GM12878 (cell line): ENCODE measurements around the gene PRDM16. TPM values are rescaled to one million over a fixed set of nuclear protein-coding genes. Genes with fewer than 3 reads are reported as not detected.

Experiments
- ATAC-seq: fragments of 200-7000 bp; cut with Tn5 transposase; 3 replicates; pipeline ENCODE4 v1.9.1; 2020; ENCODE audit warnings: mild to moderate bottlenecking, moderate library complexity
- BruUV-seq: library from RNA; stranded (reverse); fragments of 400-500 nt; replicated peaks from 2 replicates; lab custom pipeline; 2021; lab: Mats Ljungman, UMichigan
- CTCF ChIA-PET: fragments of 300-600 bp; sonication (Branson Sonifier 250); formaldehyde crosslinking; extraction: SDS; loops from one replicate; lab custom pipeline; 2021; ENCODE audit warnings: inconsistent platforms; lab: Yijun Ruan, JAX
- POLR2A ChIA-PET: fragments of 350-600 bp; formaldehyde crosslinking; extraction: SDS; loops from one replicate; lab custom pipeline; 2021; ENCODE audit warnings: inconsistent platforms; lab: Charles Lee
- RAD21 ChIA-PET: fragments of 300-600 bp; sonication (Branson Sonifier 250); formaldehyde crosslinking; loops from one replicate; lab custom pipeline; 2023; ENCODE audit warnings: antibody characterized with exemption; ENCODE audit not compliant: unreplicated experiment; lab: Charles Lee
- SMC1A ChIA-PET: fragments of 300-600 bp; sonication (Branson Sonifier 250); formaldehyde crosslinking; loops from one replicate; lab custom pipeline; 2023; ENCODE audit not compliant: unreplicated experiment, uncharacterized antibody; lab: Charles Lee
- DNase-seq: peaks from one replicate; pipeline ENCODE4 v3.0.0-alpha.2; 2011; ENCODE audit warnings: low read depth, low spot score
- FAIRE-seq: peaks from 3 replicates; lab custom pipeline; 2011; peaks lifted over from hg19 to GRCh38; lab: Jason Lieb, UNC
- H2AFZ ChIP-seq: 2 replicates; pipeline ENCODE4 v1.6.0; 2011; ENCODE audit warnings: low read depth, low read length, control low read depth; ENCODE audit not compliant: control insufficient read depth
- H3K27ac ChIP-seq: 2 replicates; pipeline ENCODE4 v1.5.1; 2011; ENCODE audit warnings: control low read depth; ENCODE audit not compliant: control insufficient read depth, insufficient read depth
- H3K27me3 ChIP-seq, 2 experiments: replicated peaks in 1 of 2; 2 replicates each; pipeline versions ENCODE4 v1.6.0 to v1.6.1; 2011; ENCODE audit warnings: low read length in 1 of 2; ENCODE audit not compliant: control insufficient read depth in 2 of 2, insufficient read depth in 2 of 2
- H3K36me3 ChIP-seq, 2 experiments: 2 replicates each; pipeline ENCODE4 v1.5.1; 2011; ENCODE audit warnings: low read length in 1 of 2; ENCODE audit not compliant: control insufficient read depth in 2 of 2, insufficient read depth in 2 of 2
- H3K4me1 ChIP-seq: 2 replicates; pipeline ENCODE4 v1.6.1; 2011; ENCODE audit warnings: mild to moderate bottlenecking, low read length, moderate library complexity, mixed read lengths; ENCODE audit not compliant: control insufficient read depth, insufficient read depth
- H3K4me2 ChIP-seq: 2 replicates; pipeline ENCODE4 v1.6.0; 2011; ENCODE audit warnings: control low read depth; ENCODE audit not compliant: control insufficient read depth, insufficient read depth
- H3K4me3 ChIP-seq: fragments of 200-600 bp; sonication (generic); 2 replicates; pipeline ENCODE4 v1.5.1; 2016
- H3K79me2 ChIP-seq: 2 replicates; pipeline ENCODE4 v1.6.0; 2011; ENCODE audit warnings: low read length; ENCODE audit not compliant: control insufficient read depth, insufficient read depth
- H3K9ac ChIP-seq: 2 replicates; pipeline ENCODE4 v1.8.0; 2011; ENCODE audit warnings: low read length, control low read depth, mixed read lengths; ENCODE audit not compliant: control insufficient read depth, insufficient read depth
- H3K9me3 ChIP-seq: replicated peaks from 3 replicates; pipeline ENCODE4 v1.5.1; 2011; ENCODE audit warnings: mild to moderate bottlenecking, low read length; ENCODE audit not compliant: control insufficient read depth, insufficient read depth
- H4K20me1 ChIP-seq: 2 replicates; pipeline ENCODE4 v1.6.0; 2011; ENCODE audit not compliant: control insufficient read depth, insufficient read depth
- ATF3 ChIP-seq: IDR thresholded peaks from 2 replicates; pipeline ENCODE4 v1.6.1; 2011; ENCODE audit warnings: low read depth, mild to moderate bottlenecking, low read length, moderate library complexity, borderline replicate concordance; ENCODE audit errors: extremely low read depth
- IKZF1 ChIP-seq: fragments of 450-650 bp; conservative IDR thresholded peaks from 2 replicates; pipeline ENCODE4 v1.6.1; 2017; ENCODE audit warnings: antibody characterized with exemption, mild to moderate bottlenecking
- JUND ChIP-seq: IDR thresholded peaks from 2 replicates; pipeline ENCODE4 v1.6.1; 2012; ENCODE audit warnings: low read depth, mild to moderate bottlenecking, low read length, improper control_type of control experiment, moderate library complexity
- NRF1 ChIP-seq: conservative IDR thresholded peaks from 2 replicates; pipeline ENCODE4 v1.6.1; 2011; ENCODE audit warnings: mild to moderate bottlenecking, low read depth, low read length, improper control_type of control experiment
- PKNOX1 ChIP-seq: fragments of 450-650 bp; IDR thresholded peaks from 2 replicates; pipeline ENCODE4 v1.6.1; 2016; ENCODE audit warnings: mild to moderate bottlenecking
- RCOR1 ChIP-seq: conservative IDR thresholded peaks from 2 replicates; pipeline ENCODE4 v1.6.1; 2012; ENCODE audit warnings: low read depth, low read length, improper control_type of control experiment
- REST ChIP-seq: IDR thresholded peaks from 2 replicates; pipeline ENCODE4 v1.6.1; 2012; ENCODE audit warnings: mild to moderate bottlenecking, low read depth, low read length
- SUPT20H ChIP-seq: IDR thresholded peaks from 2 replicates; pipeline ENCODE4 v1.6.1; 2011; ENCODE audit warnings: low read depth, mild to moderate bottlenecking, low read length, moderate library complexity, borderline replicate concordance; ENCODE audit not compliant: control insufficient read depth
- YY1 ChIP-seq: IDR thresholded peaks from 2 replicates; pipeline ENCODE4 v1.6.1; 2011; ENCODE audit warnings: low read depth, mild to moderate bottlenecking, low read length
- ZBTB40 ChIP-seq: fragments of 450-650 bp; IDR thresholded peaks from 2 replicates; pipeline ENCODE4 v1.6.1; 2016; ENCODE audit warnings: mild to moderate bottlenecking, moderate library complexity, borderline replicate concordance
- WGBS: methylation state at CpG from one replicate; pipeline ENCODE4 v1.1.6; 2016; ENCODE audit warnings: low lambda C conversion rate; ENCODE audit not compliant: insufficient replicate concordance, insufficient coverage; ENCODE audit errors: missing lambda C conversion rate; 5-methylcytosine and 5-hydroxymethylcytosine counted together
- in situ Hi-C: fragments of 300-500 bp; cut with MboI; formaldehyde crosslinking; loops from 9 replicates; pipeline ENCODE4 v1.14.3; 2018; ENCODE audit warnings: mixed read lengths
- intact Hi-C: fragments of 100-400 bp; cut with micrococcal nuclease; formaldehyde crosslinking; loops from one replicate; pipeline ENCODE4 v1.14.2; 2022; ENCODE audit not compliant: unreplicated experiment
- polyA plus RNA-seq, 11 experiments: library from polyadenylated mRNA; depleted of rRNA in 4 of 11; unstranded in 6 of 11; stranded (reverse) in 5 of 11; fragments of >200 nt; fragmentation: Nextera tagmentation in 4 of 11; fragmentation: Illumina TruSeq in 1 of 11; extraction: Ambion mirVana in 4 of 11; extraction: Trizol in 1 of 11; gene quantifications; 1 replicate in 1 of 11; 2 replicates in 10 of 11; pipeline versions ENCODE4 v1.2.1 to v1.2.3, GENCODE V29; 2011 to 2016; ENCODE audit warnings: inconsistent platforms in 2 of 11, missing spikeins in 2 of 11, low read depth in 1 of 11
- total RNA-seq, 4 experiments: library from RNA; depleted of rRNA in 3 of 4; stranded (reverse); fragments of >200 nt in 3 of 4; fragmentation: Illumina TruSeq in 1 of 4; extraction: Trizol in 1 of 4; gene quantifications; 2 replicates each; pipeline versions ENCODE4 v1.2.1 to v1.2.3, GENCODE V29; 2013 to 2021

The PRDM16 gene
- total and polyA plus RNA-seq, 10 of the 15 experiments (the other 5 are each of a cell fraction or from before 2014, with no cell fraction given) = 0.03 TPM; not detected in 9

GRCh38 chr1:3409366-3410141, 340.6 kb downstream of the PRDM16 start (continued):
- no peak for TF ChIP-seq ZBTB40
- no peak for TF ChIP-seq SUPT20H
- TF ChIP-seq IKZF1 = no peak
- TF ChIP-seq YY1 = no peak
- TF ChIP-seq, all 136 proteins: peak for 0

- no peaks in the 10 kb centered on the region for H3K36me3 ChIP-seq
- H3K9me3 ChIP-seq = no peaks in the 10 kb centered on the region; the same call in 2 of the 3 replicates
- ATAC-seq (no peak), DNase-seq (no peak), FAIRE-seq (no peak)
- no peak overlapping the region for H2AFZ ChIP-seq
- intact Hi-C loops (no loop called here), in situ Hi-C loops (no loop called here)
- no peak overlapping the region for H3K27ac ChIP-seq
- H3K4me3 ChIP-seq = no peak overlapping the region
- no peak overlapping the region for H3K9ac ChIP-seq
- SMC1A ChIA-PET = no interaction called here
- WGBS = 56% methylated on average over 21 of the region's 21 CpGs
- RAD21 ChIA-PET = no interaction called here
- H3K79me2 ChIP-seq = no peaks in the 10 kb centered on the region
- CTCF ChIA-PET = no interaction called here
- no peaks in the 10 kb centered on the region for H3K27me3 ChIP-seq
- no TSS peak for BruUV-seq
- POLR2A ChIA-PET = no interaction called here
- H4K20me1 ChIP-seq = no peaks in the 10 kb centered on the region
- H3K4me1 ChIP-seq = no peaks in the 10 kb centered on the region
- no peak overlapping the region for H3K4me2 ChIP-seq
- no peak for TF ChIP-seq NRF1
- TF ChIP-seq RCOR1 = no peak
- TF ChIP-seq REST = no peak
- TF ChIP-seq JUND = no peak
- no peak for TF ChIP-seq ATF3
- no peak for TF ChIP-seq PKNOX1
These were observed 341.3 kb downstream of the PRDM16 start for GRCh38 chr1:3410142-3410925.
